K562 (cell line): Measurements from ENCODE around the gene FBXW11. TPM values are rescaled to one million over a fixed set of nuclear protein-coding genes. Genes with fewer than 3 reads are reported as not detected.

Experiments
- ATAC-seq: fragments of 200-7000 bp; cut with Tn5 transposase; 3 replicates; pipeline ENCODE4 v1.9.1; 2020; ENCODE audit warnings: moderate library complexity
- BruUV-seq: library from RNA; stranded (reverse); fragments of 400-500 nt; replicated peaks from 2 replicates; lab custom pipeline; 2021; lab: Mats Ljungman, UMichigan
- CTCF ChIA-PET: fragments of 300-600 bp; formaldehyde crosslinking; extraction: SDS; loops from one replicate; lab custom pipeline; 2021; ENCODE audit warnings: low intra/inter-chr PET ratio; lab: Yijun Ruan, JAX
- POLR2A ChIA-PET: fragments of 300-600, 350-650 bp; sonication (Branson Sonifier 250); formaldehyde crosslinking; extraction: SDS; loops from one replicate; lab custom pipeline; 2021; ENCODE audit warnings: antibody characterized with exemption, inconsistent platforms; lab: Yijun Ruan, JAX
- DNase-seq, 4 experiments: peaks; one replicate each; pipeline versions ENCODE4 v3.0.0 to v3.0.0-alpha.2; 2011 to 2018; ENCODE audit warnings: low spot score in 3 of 4, mixed read lengths in 3 of 4; ENCODE audit errors: extremely low read depth in 1 of 4
- FAIRE-seq: peaks from 2 replicates; lab custom pipeline; 2011; peaks lifted over from hg19 to GRCh38; lab: Jason Lieb, UNC
- H2AFZ ChIP-seq: 2 replicates; pipeline ENCODE4 v1.6.0; 2011; ENCODE audit warnings: low read depth, low read length, control low read depth, inconsistent platforms
- H3K27ac ChIP-seq: fragments of 200-600 bp; 3 replicates; pipeline ENCODE4 v1.8.0; 2011; ENCODE audit warnings: low read depth, mild to moderate bottlenecking, control low read depth, inconsistent platforms, low read length, moderate library complexity, mixed read lengths; ENCODE audit errors: extremely low read depth
- H3K27me3 ChIP-seq, 2 experiments: fragments of 300-600 bp in 1 of 2; 2 replicates in 1 of 2; 3 replicates in 1 of 2; pipeline versions ENCODE4 v1.6.0 to v1.8.0; 2011; ENCODE audit warnings: inconsistent platforms in 2 of 2, low read length in 2 of 2, mild to moderate bottlenecking in 1 of 2, mixed read lengths in 1 of 2, moderate library complexity in 1 of 2; ENCODE audit not compliant: control insufficient read depth in 2 of 2, insufficient read depth in 2 of 2
- H3K36me3 ChIP-seq: fragments of 300-600 bp; 3 replicates; pipeline ENCODE4 v1.8.0; 2011; ENCODE audit warnings: mild to moderate bottlenecking, low read length, inconsistent platforms; ENCODE audit not compliant: control insufficient read depth, insufficient read depth
- H3K4me1 ChIP-seq, 2 experiments: fragments of 200-600 bp in 1 of 2; replicated peaks in 1 of 2; 2 replicates in 1 of 2; 3 replicates in 1 of 2; pipeline versions ENCODE4 v1.5.1 to v1.8.0; 2011; ENCODE audit warnings: inconsistent platforms in 2 of 2, low read length in 2 of 2, mild to moderate bottlenecking in 1 of 2, mixed read lengths in 1 of 2, moderate library complexity in 1 of 2; ENCODE audit not compliant: control insufficient read depth in 2 of 2, insufficient read depth in 2 of 2
- H3K4me2 ChIP-seq: 2 replicates; pipeline ENCODE4 v1.6.1; 2011; ENCODE audit warnings: low read length, control low read depth, inconsistent platforms, mixed read lengths; ENCODE audit not compliant: insufficient read depth
- H3K4me3 ChIP-seq: fragments of 200-600 bp; sonication (generic), shearing (Covaris generic); 2 replicates; pipeline ENCODE4 v1.5.1; 2016; ENCODE audit warnings: control low read depth, inconsistent platforms
- H3K79me2 ChIP-seq: fragments of 200-600 bp; 3 replicates; pipeline ENCODE4 v1.8.0; 2011; ENCODE audit warnings: low read length, inconsistent platforms; ENCODE audit not compliant: control insufficient read depth, insufficient read depth
- H3K9ac ChIP-seq, 2 experiments: 2 replicates each; pipeline versions ENCODE4 v1.6.0 to v1.6.1; 2011; ENCODE audit warnings: low read depth in 2 of 2, low read length in 2 of 2, control low read depth in 1 of 2, inconsistent platforms in 1 of 2, mild to moderate bottlenecking in 1 of 2, mixed read lengths in 1 of 2; ENCODE audit not compliant: insufficient read depth in 1 of 2
- H3K9me1 ChIP-seq: one replicate; pipeline ENCODE4 v1.6.0; 2011; ENCODE audit warnings: inconsistent platforms, mild to moderate bottlenecking, low read length, moderate library complexity; ENCODE audit not compliant: control insufficient read depth, insufficient read depth
- H3K9me3 ChIP-seq: replicated peaks from 2 replicates; pipeline ENCODE4 v1.5.1; 2011; ENCODE audit warnings: low read depth, low read length, inconsistent platforms; ENCODE audit not compliant: control insufficient read depth, insufficient read depth
- H4K20me1 ChIP-seq: replicated peaks from 2 replicates; pipeline ENCODE4 v1.6.1; 2011; ENCODE audit warnings: low read length, inconsistent platforms, mixed read lengths; ENCODE audit not compliant: control insufficient read depth, insufficient read depth
- CHCHD3 ChIP-seq: fragments of 250-450 bp; sonication (Bioruptor Pico); IDR thresholded peaks from 2 replicates; pipeline ENCODE4 v2.1.2; 2022; ENCODE audit warnings: mild to moderate bottlenecking
- EZH2 ChIP-seq: IDR thresholded peaks from 2 replicates; pipeline ENCODE4 v1.6.1; 2012; ENCODE audit warnings: low read depth, mild to moderate bottlenecking, inconsistent platforms, low read length, borderline replicate concordance
- GABPA ChIP-seq: fragments of 200-800 bp; sonication (Bioruptor generic); conservative IDR thresholded peaks from 2 replicates; pipeline ENCODE4 v1.6.1; 2016; ENCODE audit warnings: low read depth, missing genetic modification characterization, missing compliant biosample characterization
- TBL1XR1 ChIP-seq, 2 experiments: IDR thresholded peaks; 2 replicates each; pipeline ENCODE4 v1.6.1; 2012; ENCODE audit warnings: improper control_type of control experiment in 2 of 2, low read length in 2 of 2, mild to moderate bottlenecking in 1 of 2
- ZNF311 ChIP-seq: fragments of 250-450 bp; sonication (Bioruptor Pico); IDR thresholded peaks from 2 replicates; pipeline ENCODE4 v1.4.0; 2020; ENCODE audit warnings: mild to moderate bottlenecking, moderate library complexity
- ZSCAN29 ChIP-seq: fragments of 450-650 bp; IDR thresholded peaks from 2 replicates; pipeline ENCODE4 v1.6.1; 2017
- WGBS: fragments of 100-300 bp; shearing (Covaris generic); methylation state at CpG from one replicate; pipeline ENCODE4 v1.1.6; 2016; ENCODE audit warnings: low coverage, mixed read lengths; ENCODE audit not compliant: insufficient coverage; ENCODE audit errors: missing lambda C conversion rate; 5-methylcytosine and 5-hydroxymethylcytosine counted together
- in situ Hi-C: fragments of 300-500 bp; cut with MboI; formaldehyde crosslinking; loops from 4 replicates; pipeline ENCODE4 v1.15.0; 2018; ENCODE audit warnings: inconsistent platforms, mixed read lengths
- intact Hi-C: fragments of 100-400 bp; cut with micrococcal nuclease; formaldehyde crosslinking; loops from 2 replicates; pipeline ENCODE4 v1.14.2; 2022
- polyA plus RNA-seq, 8 experiments: library from polyadenylated mRNA; depleted of rRNA in 4 of 8; stranded (reverse) in 5 of 8; unstranded in 3 of 8; fragments of >200 nt; fragmentation: Nextera tagmentation in 2 of 8; fragmentation: Illumina TruSeq in 1 of 8; extraction: Ambion mirVana in 2 of 8; extraction: Trizol in 1 of 8; gene quantifications; 2 replicates each; pipeline versions ENCODE4 v1.2.1 to v1.2.3, GENCODE V29; 2011 to 2014; ENCODE audit warnings: inconsistent platforms in 1 of 8, missing spikeins in 1 of 8
- total RNA-seq, 7 experiments: library from RNA; depleted of rRNA in 6 of 7; stranded (reverse); fragments of >200 nt in 6 of 7; fragmentation: Illumina TruSeq in 2 of 7; extraction: Trizol in 2 of 7; gene quantifications; 2 replicates each; pipeline versions ENCODE4 v1.2.1 to v1.2.3, GENCODE V29; 2011 to 2021; ENCODE audit warnings: low replicate concordance in 1 of 7

Gene FBXW11
- total and polyA plus RNA-seq, 9 of the 15 experiments (the other 6 are each of a cell fraction or from before 2014, with no cell fraction given): 3.0 to 28.6 (median 23.6) TPM

GRCh38 chr5:171954721-171955120 lies 51.7 kb downstream of the FBXW11 start:
- peaks cover 0 to 31% of the 10 kb centered on the region in 2 experiments for H3K4me1 ChIP-seq
- 47% methylated on average over 1 of the region's 1 CpG for WGBS
- ATAC-seq (no peak), DNase-seq (no peak), FAIRE-seq (no peak)
- no peaks in the 10 kb centered on the region for H3K9me3 ChIP-seq
- H3K36me3 ChIP-seq: no peaks in the 10 kb centered on the region
- no peak for TF ChIP-seq GABPA
- no peak for TF ChIP-seq TBL1XR1 (IDR thresholded peaks at IDR 0.05; ENCODE audit: low read length in 2 of 2)
- TF ChIP-seq EZH2: no peak
- TF ChIP-seq CHCHD3 (CRISPR knock-in tag): no peak
- TF ChIP-seq ZNF311 (CRISPR knock-in tag): no peak
- TF ChIP-seq ZSCAN29: no peak
- no peaks in the 10 kb centered on the region for H3K9me1 ChIP-seq
- CTCF ChIA-PET: no interaction called here
- in situ Hi-C loops: no loop called here
- H3K27ac ChIP-seq: peak overlapping the region; percentile 58; the same call in 1 of the 3 replicates
- intact Hi-C loops: loop anchor here (5.0 kb wide), 1 partner anchor 53 kb away; the partner anchor contains the start of gene FBXW11
- H3K9ac ChIP-seq: no peak overlapping the region
- no TSS peak for BruUV-seq
- no peak overlapping the region for H2AFZ ChIP-seq
- no peaks in the 10 kb centered on the region for H3K27me3 ChIP-seq
- no peak overlapping the region for H3K4me3 ChIP-seq
- peaks cover 60% of the 10 kb centered on the region for H3K79me2 ChIP-seq
- no peaks in the 10 kb centered on the region for H4K20me1 ChIP-seq
- H3K4me2 ChIP-seq: no peak overlapping the region
- POLR2A ChIA-PET: interaction anchor here (0.6 to 1.8 kb wide), 3 partner anchors 12 to 113 kb away, joined by 3 to 5 read pairs (median 3); no protein-coding TSS in a partner anchor
